ENCODE results near the gene SLC23A2.

SLC23A2 gene

DNA sequence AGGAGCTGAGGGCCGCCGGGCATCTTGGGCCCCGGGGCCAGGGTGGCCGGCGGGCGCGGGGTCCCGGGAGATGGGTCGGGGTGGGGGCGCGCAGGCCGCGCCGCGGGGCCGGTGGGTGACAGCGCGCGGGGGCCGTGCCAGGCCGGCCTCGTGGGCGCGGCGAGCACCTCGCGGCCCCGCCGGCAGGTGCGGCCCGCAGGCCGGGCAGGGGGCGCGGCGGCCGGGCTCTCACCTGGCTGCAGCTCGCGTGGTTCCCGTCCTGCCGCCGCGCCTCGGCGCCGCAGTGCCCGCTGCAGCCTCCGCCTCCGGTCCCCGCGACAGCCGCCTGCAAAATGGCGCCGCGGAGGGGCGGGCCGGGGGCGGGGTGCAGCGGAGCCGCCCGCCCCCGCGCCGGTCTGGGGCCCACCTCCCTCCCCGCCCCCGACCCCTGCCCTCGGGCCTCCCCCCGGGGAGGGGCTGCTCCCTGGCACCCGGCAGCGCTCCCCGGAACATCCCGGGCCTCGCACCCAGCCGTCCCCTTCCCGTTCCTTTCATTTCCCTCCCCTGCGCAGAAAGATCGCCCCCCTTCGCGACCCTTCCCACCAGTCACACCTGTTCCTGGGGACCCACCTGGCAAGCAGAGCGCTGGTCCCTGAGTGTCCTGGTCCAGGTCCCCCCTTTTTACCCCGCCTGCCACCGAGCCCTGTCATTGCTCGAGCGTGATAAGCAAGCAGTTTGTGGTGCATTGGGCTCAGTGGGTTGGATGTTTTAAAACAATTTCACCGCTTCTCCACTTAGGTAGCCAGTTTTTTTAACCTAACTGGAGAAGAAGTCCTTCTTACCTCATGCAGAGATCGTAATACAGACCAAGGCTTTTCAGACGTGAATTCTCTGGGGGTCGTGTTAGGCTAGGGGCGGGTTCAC is at the start of gene SLC23A2:
SLC23A2 (minus strand) TSS at position 337 of the 903 bp plus-strand sequence. CDS start 68,948 bp downstream, outside the sequence.
- H3K4me1 ChIP-seq (ENCODE audit: insufficient read depth, insufficient read length), result peaks cover 7% of the 10 kb centered on the region

DNA sequence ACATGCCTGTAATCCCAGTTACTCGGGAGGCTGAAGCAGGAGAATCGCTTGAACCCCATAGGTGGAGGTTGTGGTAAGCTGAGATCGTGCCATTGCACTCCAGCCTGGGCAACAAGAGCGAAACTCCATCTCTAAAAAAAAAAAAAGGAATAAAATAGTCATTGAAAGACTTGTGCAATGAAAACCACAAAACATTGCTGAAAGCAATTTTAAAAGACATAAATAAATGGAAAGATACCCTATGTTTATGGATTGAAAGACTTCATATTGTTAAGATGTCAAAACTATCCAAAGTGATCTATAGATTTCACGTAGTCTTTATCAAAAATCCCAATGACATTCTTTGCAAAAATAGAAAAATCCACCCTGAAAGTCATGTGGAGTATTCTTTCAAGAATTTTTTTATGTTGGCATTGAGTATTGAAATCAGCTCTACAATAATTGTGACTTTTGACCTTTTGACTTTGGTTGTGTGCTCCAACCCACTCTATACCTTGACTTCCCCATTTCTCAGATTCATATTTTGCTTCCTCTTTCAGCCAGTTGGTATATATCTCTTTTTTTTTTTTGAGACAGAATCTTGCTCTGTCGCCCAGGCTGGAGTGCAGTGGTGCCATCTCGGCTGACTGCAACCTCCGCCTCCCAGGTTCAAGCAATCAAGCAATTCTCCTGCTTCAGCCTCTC is 45.5 kb upstream of the SLC23A2 start:
- no peak for DNase-seq (ENCODE audit: low read depth, low spot score)
- Histone ChIP-seq H3K4me3 (ENCODE audit: insufficient read length, low read depth) (no peak overlapping the region), H3K4me1 (ENCODE audit: insufficient read depth, insufficient read length) (no peaks in the 10 kb centered on the region), H3K9ac (ENCODE audit: insufficient read length, low read depth) (no peak overlapping the region), H3K9me3 (ENCODE audit: insufficient read depth, low read length) (no peaks in the 10 kb centered on the region), H3K27me3 (ENCODE audit: insufficient read depth, insufficient read length) (no peaks in the 10 kb centered on the region), H3K36me3 (ENCODE audit: insufficient read depth, insufficient read length, low read length) (no peaks in the 10 kb centered on the region)
- TF ChIP-seq SUZ12 (IDR thresholded peaks at IDR 0.05; ENCODE audit: extremely low read depth, insufficient read depth, insufficient read length) (no peak), ZNF274 (IDR thresholded peaks at IDR 0.05; ENCODE audit: low read depth, low read length) (no peak), YY1 (IDR thresholded peaks at IDR 0.05; ENCODE audit: insufficient read depth, insufficient read length) (no peak)

More for the DNA sequence above, at the start of gene SLC23A2:
- TF ChIP-seq YY1 (IDR thresholded peaks at IDR 0.05; ENCODE audit: insufficient read depth, insufficient read length), result no peak
- no peak for TF ChIP-seq ZNF274 (IDR thresholded peaks at IDR 0.05; ENCODE audit: low read depth, low read length)
- peak; percentile 13 for DNase-seq (ENCODE audit: low read depth, low spot score)
- no peaks in the 10 kb centered on the region for H3K36me3 ChIP-seq (ENCODE audit: insufficient read depth, insufficient read length, low read length)
- no peaks in the 10 kb centered on the region for H3K9me3 ChIP-seq (ENCODE audit: insufficient read depth, low read length)
- H3K4me3 ChIP-seq (ENCODE audit: insufficient read length, low read depth), result peak within 1 kb of the TSS; percentile 58
- peak within 1 kb of the TSS; percentile 50 for H3K9ac ChIP-seq (ENCODE audit: insufficient read length, low read depth)
- H3K27me3 ChIP-seq (ENCODE audit: insufficient read depth, insufficient read length), result peaks cover 33% of the 10 kb centered on the region

DNA sequence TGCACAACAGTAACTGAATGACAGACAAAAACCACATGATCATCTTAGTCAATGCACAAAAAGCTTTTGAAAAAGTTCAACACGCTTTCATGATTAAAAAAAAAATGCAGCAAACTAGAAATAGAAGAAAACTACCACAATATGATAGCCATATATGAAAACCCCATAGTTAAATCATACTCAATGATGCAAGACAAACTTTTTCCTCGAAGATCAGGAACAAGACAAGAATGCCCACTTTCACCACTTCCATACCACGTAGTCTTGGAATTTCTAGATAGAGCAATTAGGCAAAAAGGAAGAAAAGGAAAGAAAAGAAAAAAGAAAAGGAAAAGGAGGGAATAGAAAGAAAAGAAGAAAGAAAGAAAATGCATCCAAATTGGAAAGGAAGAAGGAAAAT is 44.6 kb upstream of the SLC23A2 start:
- no peaks in the 10 kb centered on the region for H3K4me1 ChIP-seq (ENCODE audit: insufficient read depth, insufficient read length)
- no peak for TF ChIP-seq ZNF274 (IDR thresholded peaks at IDR 0.05; ENCODE audit: low read depth, low read length)
- no peak for TF ChIP-seq YY1 (IDR thresholded peaks at IDR 0.05; ENCODE audit: insufficient read depth, insufficient read length)
- no peak for TF ChIP-seq SUZ12 (IDR thresholded peaks at IDR 0.05; ENCODE audit: extremely low read depth, insufficient read depth, insufficient read length)

DNA sequence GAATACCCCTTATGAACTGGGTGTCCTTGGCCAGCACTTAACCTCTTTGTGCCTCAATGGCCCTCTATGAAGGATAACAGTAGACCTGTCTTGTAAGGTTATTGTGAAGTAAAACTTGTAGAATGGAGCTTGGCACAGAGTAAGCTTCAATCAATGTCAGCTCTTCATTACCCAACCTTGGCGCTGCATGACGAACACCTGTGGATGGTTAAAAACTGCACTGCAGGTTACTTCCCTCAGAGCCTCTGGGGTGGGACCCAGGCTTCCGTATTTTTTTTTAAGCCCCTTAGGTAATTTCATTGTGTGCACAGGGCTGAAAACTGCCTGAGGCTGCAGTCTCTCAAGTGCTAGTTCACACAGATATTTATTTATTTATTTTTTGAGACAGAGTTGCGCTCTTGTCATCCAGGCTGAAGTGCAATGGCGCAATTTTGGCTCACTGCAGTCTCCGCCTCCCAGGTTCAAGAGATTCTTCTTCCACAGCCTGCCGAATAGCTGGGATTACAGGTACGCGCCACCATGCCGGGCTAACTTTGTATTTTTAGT is 42.8 kb upstream of the SLC23A2 start:
- no peaks in the 10 kb centered on the region for H3K27me3 ChIP-seq (ENCODE audit: insufficient read depth, insufficient read length)

More for the DNA sequence above, 44.6 kb upstream of the SLC23A2 start:
- Histone ChIP-seq H3K27me3 (ENCODE audit: insufficient read depth, insufficient read length) (no peaks in the 10 kb centered on the region), H3K9ac (ENCODE audit: insufficient read length, low read depth) (no peak overlapping the region), H3K36me3 (ENCODE audit: insufficient read depth, insufficient read length, low read length) (no peaks in the 10 kb centered on the region), H3K9me3 (ENCODE audit: insufficient read depth, low read length) (no peaks in the 10 kb centered on the region), H3K4me3 (ENCODE audit: insufficient read length, low read depth) (no peak overlapping the region)
- no peak for DNase-seq (ENCODE audit: low read depth, low spot score)

DNA sequence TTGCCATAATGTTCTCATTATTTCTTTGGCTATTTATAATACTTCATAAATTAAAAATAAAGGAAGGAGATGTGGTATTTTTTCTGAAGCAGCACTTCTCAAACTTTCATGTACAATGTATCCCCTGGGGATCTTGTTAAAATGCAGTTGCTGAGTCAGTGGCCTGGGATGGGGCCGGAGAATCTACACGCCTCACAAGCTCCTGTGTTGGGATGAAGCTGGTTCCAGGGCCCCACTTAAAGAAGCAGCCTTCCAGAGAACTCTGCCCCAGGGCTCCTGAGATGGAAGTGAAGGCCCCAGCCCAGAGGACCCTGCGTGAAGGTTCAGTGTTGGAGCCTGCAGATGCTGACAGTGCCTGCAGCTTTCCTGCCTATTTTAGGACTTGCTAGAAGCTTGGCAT is 40.1 kb upstream of the SLC23A2 start:
- Histone ChIP-seq H3K27me3 (ENCODE audit: insufficient read depth, insufficient read length) (no peaks in the 10 kb centered on the region), H3K9ac (ENCODE audit: insufficient read length, low read depth) (no peak overlapping the region), H3K36me3 (ENCODE audit: insufficient read depth, insufficient read length, low read length) (no peaks in the 10 kb centered on the region), H3K4me1 (ENCODE audit: insufficient read depth, insufficient read length) (no peaks in the 10 kb centered on the region), H3K9me3 (ENCODE audit: insufficient read depth, low read length) (no peaks in the 10 kb centered on the region), H3K4me3 (ENCODE audit: insufficient read length, low read depth) (no peak overlapping the region)
- TF ChIP-seq SUZ12 (IDR thresholded peaks at IDR 0.05; ENCODE audit: extremely low read depth, insufficient read depth, insufficient read length) (no peak), ZNF274 (IDR thresholded peaks at IDR 0.05; ENCODE audit: low read depth, low read length) (no peak), YY1 (IDR thresholded peaks at IDR 0.05; ENCODE audit: insufficient read depth, insufficient read length) (no peak)
- DNase-seq (ENCODE audit: low read depth, low spot score), result peak; percentile 18

More for the DNA sequence above, 42.8 kb upstream of the SLC23A2 start:
- no peak overlapping the region for H3K9ac ChIP-seq (ENCODE audit: insufficient read length, low read depth)
- H3K36me3 ChIP-seq (ENCODE audit: insufficient read depth, insufficient read length, low read length), result no peaks in the 10 kb centered on the region
- DNase-seq (ENCODE audit: low read depth, low spot score), result no peak
- TF ChIP-seq YY1 (IDR thresholded peaks at IDR 0.05; ENCODE audit: insufficient read depth, insufficient read length) (no peak), SUZ12 (IDR thresholded peaks at IDR 0.05; ENCODE audit: extremely low read depth, insufficient read depth, insufficient read length) (no peak), ZNF274 (IDR thresholded peaks at IDR 0.05; ENCODE audit: low read depth, low read length) (no peak)
- H3K9me3 ChIP-seq (ENCODE audit: insufficient read depth, low read length), result no peaks in the 10 kb centered on the region
- H3K4me1 ChIP-seq (ENCODE audit: insufficient read depth, insufficient read length), result no peaks in the 10 kb centered on the region
- H3K4me3 ChIP-seq (ENCODE audit: insufficient read length, low read depth), result no peak overlapping the region

DNA sequence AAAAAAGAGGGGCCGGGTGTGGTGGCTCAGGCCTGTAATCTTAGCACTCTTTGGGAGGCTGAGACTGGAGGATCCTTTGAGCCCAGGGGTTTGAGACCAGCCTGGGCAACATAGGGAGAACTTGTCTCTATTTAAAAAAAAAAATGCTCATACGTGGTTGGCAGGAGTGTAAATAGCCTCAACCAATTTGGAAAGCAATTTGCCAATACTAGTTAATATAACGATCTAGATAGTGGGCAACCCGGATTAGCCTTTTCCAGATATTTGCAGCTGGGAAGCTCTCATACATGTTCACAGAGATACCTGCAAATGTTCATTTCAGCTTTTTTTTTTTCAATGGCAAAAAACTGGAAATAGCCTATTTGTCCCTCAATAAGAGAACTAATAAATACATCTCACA is 39.0 kb upstream of the SLC23A2 start:
- Histone ChIP-seq H3K36me3 (ENCODE audit: insufficient read depth, insufficient read length, low read length) (no peaks in the 10 kb centered on the region), H3K27me3 (ENCODE audit: insufficient read depth, insufficient read length) (no peaks in the 10 kb centered on the region), H3K4me1 (ENCODE audit: insufficient read depth, insufficient read length) (no peaks in the 10 kb centered on the region), H3K9ac (ENCODE audit: insufficient read length, low read depth) (no peak overlapping the region), H3K9me3 (ENCODE audit: insufficient read depth, low read length) (no peaks in the 10 kb centered on the region), H3K4me3 (ENCODE audit: insufficient read length, low read depth) (no peak overlapping the region)
- no peak for DNase-seq (ENCODE audit: low read depth, low spot score)
- TF ChIP-seq SUZ12 (IDR thresholded peaks at IDR 0.05; ENCODE audit: extremely low read depth, insufficient read depth, insufficient read length), result no peak
- no peak for TF ChIP-seq ZNF274 (IDR thresholded peaks at IDR 0.05; ENCODE audit: low read depth, low read length)

DNA sequence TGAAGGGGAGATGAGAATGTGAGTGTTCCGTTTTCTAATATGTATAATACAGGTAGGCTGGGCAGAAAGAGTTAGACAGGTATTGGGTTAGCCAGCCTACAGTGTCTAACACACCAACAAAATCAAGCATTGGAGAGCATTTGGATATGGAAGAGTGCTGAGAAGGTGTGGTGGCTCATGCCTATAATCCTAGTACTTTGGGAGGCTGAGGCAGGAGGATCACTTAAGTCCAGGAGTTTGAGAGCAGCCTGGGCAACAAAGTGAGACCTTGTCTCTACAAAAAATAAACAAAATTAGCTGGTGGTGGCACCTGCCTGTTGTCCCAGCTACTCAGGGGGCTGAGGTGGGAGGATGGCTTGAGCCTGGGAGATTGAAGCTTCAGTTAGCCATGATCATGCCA is 38.6 kb upstream of the SLC23A2 start:
- no peak overlapping the region for H3K9ac ChIP-seq (ENCODE audit: insufficient read length, low read depth)
- TF ChIP-seq YY1 (IDR thresholded peaks at IDR 0.05; ENCODE audit: insufficient read depth, insufficient read length) (no peak), ZNF274 (IDR thresholded peaks at IDR 0.05; ENCODE audit: low read depth, low read length) (no peak), SUZ12 (IDR thresholded peaks at IDR 0.05; ENCODE audit: extremely low read depth, insufficient read depth, insufficient read length) (no peak)
- H3K27me3 ChIP-seq (ENCODE audit: insufficient read depth, insufficient read length), result no peaks in the 10 kb centered on the region
- no peak overlapping the region for H3K4me3 ChIP-seq (ENCODE audit: insufficient read length, low read depth)
- H3K9me3 ChIP-seq (ENCODE audit: insufficient read depth, low read length), result no peaks in the 10 kb centered on the region
- DNase-seq (ENCODE audit: low read depth, low spot score), result no peak
- no peaks in the 10 kb centered on the region for H3K36me3 ChIP-seq (ENCODE audit: insufficient read depth, insufficient read length, low read length)
- no peaks in the 10 kb centered on the region for H3K4me1 ChIP-seq (ENCODE audit: insufficient read depth, insufficient read length)

Measured in NT2/D1 (cell line).